Left ventricle myocardium inferior (tissue), 1 donor: ENCODE results near the gene SELPLG. TPM values are rescaled to one million over a fixed set of nuclear protein-coding genes. Genes with fewer than 3 reads are reported as not detected.

Source experiments
- DNase-seq: peaks from one replicate; pipeline ENCODE4 v3.0.0-alpha.2; 2020
- H3K27ac ChIP-seq: fragments of 200-600 bp; replicated peaks from 2 replicates; pipeline ENCODE4 v1.8.0; 2021
- H3K27me3 ChIP-seq: fragments of 200-600 bp; 2 replicates; pipeline ENCODE4 v1.8.0; 2021; ENCODE audit warnings: low read depth
- H3K36me3 ChIP-seq: fragments of 200-600 bp; 2 replicates; pipeline ENCODE4 v1.8.0; 2021
- H3K4me1 ChIP-seq: fragments of 200-600 bp; 2 replicates; pipeline ENCODE4 v1.8.0; 2021
- H3K4me3 ChIP-seq: fragments of 200-600 bp; 2 replicates; pipeline ENCODE4 v1.8.0; 2021; ENCODE audit warnings: mild to moderate bottlenecking, moderate library complexity
- H3K9me3 ChIP-seq: fragments of 200-600 bp; replicated peaks from 2 replicates; pipeline ENCODE4 v1.8.0; 2021
- CTCF ChIP-seq: fragments of 200-600 bp; IDR thresholded peaks from 2 replicates; pipeline ENCODE4 v1.8.0; 2021; ENCODE audit warnings: antibody characterized with exemption, mild to moderate bottlenecking, borderline replicate concordance
- intact Hi-C: fragments of 100-400 bp; cut with micrococcal nuclease; formaldehyde crosslinking; loops from one replicate; pipeline ENCODE4 v1.11.0; 2022
- total RNA-seq: library from RNA; stranded (reverse); fragmentation: NEBNext Ultra II Directional; extraction: Animal tissue kit (Norgen Biotek cat#: 25700); gene quantifications from one replicate; pipeline ENCODE4 v1.2.1, GENCODE V29; 2021
- donor health status: DM: no; HTN: yes; CAD: no; lungs with severe emphysema.

SELPLG gene
- total RNA-seq, 1 donor from 2014 or later = 3.4 TPM

- Histone ChIP-seq H3K27ac (no peak overlapping the region), H3K9me3 (no peaks in the 10 kb centered on the region), H3K36me3 (peaks cover 39% of the 10 kb centered on the region), H3K4me1 (peaks cover 43% of the 10 kb centered on the region), H3K27me3 (no peaks in the 10 kb centered on the region), H3K4me3 (no peak overlapping the region)
- DNase-seq = no peak
- intact Hi-C loops = no loop called here
- no peak for TF ChIP-seq CTCF
These were observed 43.0 kb upstream of the SELPLG start for GRCh38 chr12:108676707-108677106.

GRCh38 chr12:108675792-108676191, 42.1 kb upstream of the SELPLG start:
- H3K27ac ChIP-seq = no peak overlapping the region
- DNase-seq = no peak
- TF ChIP-seq CTCF = no peak
- intact Hi-C loops = no loop called here
- peaks cover 39% of the 10 kb centered on the region for H3K36me3 ChIP-seq
- peaks cover 42% of the 10 kb centered on the region for H3K4me1 ChIP-seq
- no peaks in the 10 kb centered on the region for H3K9me3 ChIP-seq
- no peaks in the 10 kb centered on the region for H3K27me3 ChIP-seq
- H3K4me3 ChIP-seq = no peak overlapping the region

- Histone ChIP-seq H3K27ac (no peak overlapping the region), H3K4me1 (peaks cover 49% of the 10 kb centered on the region), H3K9me3 (no peaks in the 10 kb centered on the region), H3K4me3 (no peak overlapping the region), H3K27me3 (no peaks in the 10 kb centered on the region), H3K36me3 (peaks cover 28% of the 10 kb centered on the region)
- no peak for TF ChIP-seq CTCF
- no peak for DNase-seq
- intact Hi-C loops = no loop called here
These were observed 38.4 kb upstream of the SELPLG start for GRCh38 chr12:108672054-108672453.

DNA sequence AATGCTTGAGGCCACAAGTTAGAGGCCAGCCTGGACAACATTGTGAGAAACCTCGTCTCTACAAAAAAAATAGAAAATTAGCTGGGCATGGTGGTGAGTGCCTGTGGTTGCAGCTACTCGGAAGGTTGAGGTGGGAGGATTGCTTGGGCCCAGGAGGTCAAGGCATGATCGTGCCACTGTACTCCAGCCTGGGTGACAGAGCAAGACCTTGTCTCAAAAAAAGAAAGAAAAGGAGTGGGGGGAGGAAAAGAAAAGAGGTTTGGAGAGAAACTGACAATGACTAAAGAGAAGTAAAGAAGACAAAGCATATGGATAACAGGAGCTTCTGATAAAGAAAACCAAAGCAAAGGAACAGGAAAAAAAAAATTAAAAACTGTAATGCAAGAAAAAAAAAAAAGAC, 37.4 kb upstream of the SELPLG start:
- no peak overlapping the region for H3K27ac ChIP-seq
- H3K4me3 ChIP-seq = no peak overlapping the region
- peaks cover 52% of the 10 kb centered on the region for H3K4me1 ChIP-seq
- no peaks in the 10 kb centered on the region for H3K9me3 ChIP-seq
- intact Hi-C loops = no loop called here
- no peaks in the 10 kb centered on the region for H3K27me3 ChIP-seq
- H3K36me3 ChIP-seq = peaks cover 24% of the 10 kb centered on the region
- no peak for TF ChIP-seq CTCF
- DNase-seq = no peak

GRCh38 chr12:108670066-108670631, 36.5 kb upstream of the SELPLG start:
- H3K36me3 ChIP-seq = peaks cover 19% of the 10 kb centered on the region
- no peaks in the 10 kb centered on the region for H3K27me3 ChIP-seq
- intact Hi-C loops = no loop called here
- peaks cover 61% of the 10 kb centered on the region for H3K4me1 ChIP-seq
- no peak overlapping the region for H3K27ac ChIP-seq
- no peak for DNase-seq
- no peaks in the 10 kb centered on the region for H3K9me3 ChIP-seq
- H3K4me3 ChIP-seq = no peak overlapping the region
- no peak for TF ChIP-seq CTCF
